ENCODE measurements around the gene DSPP. TPM values are rescaled to one million over a fixed set of nuclear protein-coding genes. Genes with fewer than 3 reads are reported as not detected.

DSPP gene
- total RNA-seq, 4 donors from 2014 or later = not detected

DNA sequence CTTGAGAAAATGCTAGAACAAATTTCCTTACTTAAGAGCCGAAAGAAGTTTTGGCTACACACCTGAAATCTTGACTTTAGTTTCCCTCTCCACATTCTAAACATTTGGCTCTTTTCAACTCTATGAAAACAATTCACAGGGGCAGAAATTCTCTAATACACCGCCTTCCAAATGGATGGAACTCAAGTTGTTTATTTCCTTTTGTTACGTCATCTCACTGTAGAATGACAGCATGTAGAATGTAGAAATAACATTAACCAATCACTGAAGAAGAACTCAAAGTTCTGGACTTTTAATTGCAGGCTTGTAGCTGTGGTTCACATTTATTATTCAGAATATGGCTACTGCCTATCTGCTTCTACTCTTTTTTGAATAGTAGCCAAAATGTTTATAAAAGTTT lies 43.6 kb downstream of the DSPP start:
- TF ChIP-seq, protein P1, sequence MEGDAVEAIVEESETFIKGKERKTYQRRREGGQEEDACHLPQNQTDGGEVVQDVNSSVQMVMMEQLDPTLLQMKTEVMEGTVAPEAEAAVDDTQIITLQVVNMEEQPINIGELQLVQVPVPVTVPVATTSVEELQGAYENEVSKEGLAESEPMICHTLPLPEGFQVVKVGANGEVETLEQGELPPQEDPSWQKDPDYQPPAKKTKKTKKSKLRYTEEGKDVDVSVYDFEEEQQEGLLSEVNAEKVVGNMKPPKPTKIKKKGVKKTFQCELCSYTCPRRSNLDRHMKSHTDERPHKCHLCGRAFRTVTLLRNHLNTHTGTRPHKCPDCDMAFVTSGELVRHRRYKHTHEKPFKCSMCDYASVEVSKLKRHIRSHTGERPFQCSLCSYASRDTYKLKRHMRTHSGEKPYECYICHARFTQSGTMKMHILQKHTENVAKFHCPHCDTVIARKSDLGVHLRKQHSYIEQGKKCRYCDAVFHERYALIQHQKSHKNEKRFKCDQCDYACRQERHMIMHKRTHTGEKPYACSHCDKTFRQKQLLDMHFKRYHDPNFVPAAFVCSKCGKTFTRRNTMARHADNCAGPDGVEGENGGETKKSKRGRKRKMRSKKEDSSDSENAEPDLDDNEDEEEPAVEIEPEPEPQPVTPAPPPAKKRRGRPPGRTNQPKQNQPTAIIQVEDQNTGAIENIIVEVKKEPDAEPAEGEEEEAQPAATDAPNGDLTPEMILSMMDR (IDR thresholded peaks at IDR 0.05; ENCODE audit: low read depth) = no peak

DNA sequence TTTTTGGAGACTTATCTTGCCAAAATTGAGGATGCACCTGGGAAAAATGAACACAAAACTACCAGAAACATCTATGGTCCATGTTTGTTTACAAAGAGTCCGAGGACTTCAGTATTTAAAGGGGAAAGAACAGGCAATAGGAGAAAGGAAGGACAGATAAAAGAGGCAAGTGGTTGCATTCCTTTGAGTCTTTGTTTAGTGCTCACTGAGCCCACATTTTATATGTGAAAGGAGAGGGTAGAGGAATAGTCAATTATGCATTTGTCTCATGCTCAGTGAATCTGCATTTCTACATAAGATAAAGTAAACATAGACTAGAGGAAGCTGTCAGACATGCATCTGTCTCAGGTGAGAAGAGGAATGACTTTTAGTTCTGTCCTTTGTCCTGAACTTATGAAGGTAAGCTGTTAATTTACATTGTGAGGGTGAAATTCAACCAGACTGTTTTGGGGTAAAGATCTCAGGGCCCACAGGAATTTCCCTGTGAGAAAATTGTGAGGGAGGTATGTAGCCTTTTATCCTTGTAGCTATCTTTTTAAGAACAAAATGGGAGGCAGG lies 46.2 kb downstream of the DSPP start:
- TF ChIP-seq, protein P1 (IDR thresholded peaks at IDR 0.05; ENCODE audit: low read depth) = no peak

DNA sequence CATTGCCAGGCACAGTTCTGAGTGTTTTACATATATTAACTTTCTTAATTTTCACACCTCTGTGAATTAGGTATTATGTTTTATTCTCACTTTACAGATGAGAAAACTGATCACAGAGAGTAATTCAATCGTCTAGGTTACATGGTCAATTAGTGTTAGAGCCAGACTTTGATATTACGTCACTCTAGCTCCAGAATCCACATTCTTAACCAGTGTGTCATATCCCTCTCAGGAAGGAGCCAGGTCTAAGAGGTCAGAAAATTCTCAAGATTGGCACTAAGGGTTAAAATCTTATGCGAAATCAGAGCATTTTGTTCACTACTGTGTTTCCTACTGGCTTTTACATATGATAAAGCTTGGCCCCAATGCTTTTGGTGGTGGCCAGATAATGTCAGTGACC lies 49.2 kb downstream of the DSPP start:
- TF ChIP-seq, protein P1 (IDR thresholded peaks at IDR 0.05; ENCODE audit: low read depth) = no peak

DNA sequence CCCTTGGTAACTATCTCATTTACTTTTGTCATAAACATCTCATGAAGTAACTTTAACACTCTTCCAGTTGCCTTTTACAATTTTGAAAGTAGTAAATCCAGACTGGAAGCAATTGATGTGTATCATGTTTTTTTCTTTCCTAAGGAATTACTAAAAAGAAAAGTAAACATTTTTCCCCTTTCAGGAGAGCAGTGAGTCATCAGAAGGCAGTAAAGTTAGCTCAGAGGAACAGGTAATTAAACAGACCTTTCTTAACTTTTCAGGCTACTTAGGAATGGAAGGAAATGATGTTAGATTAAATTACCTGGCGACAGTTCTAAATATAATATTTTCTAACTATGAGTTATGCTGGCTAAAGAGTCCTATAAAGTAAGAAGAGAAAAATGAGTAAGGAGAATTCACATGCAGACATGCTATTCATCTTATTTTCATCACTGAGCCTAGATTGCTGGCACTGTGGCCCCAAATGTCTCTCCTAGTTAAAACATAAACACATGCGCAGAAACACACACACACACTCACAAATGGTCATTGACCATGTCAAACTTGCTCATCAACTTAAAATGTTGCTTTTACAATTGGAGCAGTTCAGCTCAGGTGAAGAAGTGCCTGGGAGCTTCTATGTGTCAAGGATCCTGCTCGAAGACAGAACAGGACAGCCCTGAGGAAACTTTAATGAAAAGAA lies 51.1 kb downstream of the DSPP start:
- TF ChIP-seq, protein P1 (IDR thresholded peaks at IDR 0.05; ENCODE audit: low read depth) = no peak

DNA sequence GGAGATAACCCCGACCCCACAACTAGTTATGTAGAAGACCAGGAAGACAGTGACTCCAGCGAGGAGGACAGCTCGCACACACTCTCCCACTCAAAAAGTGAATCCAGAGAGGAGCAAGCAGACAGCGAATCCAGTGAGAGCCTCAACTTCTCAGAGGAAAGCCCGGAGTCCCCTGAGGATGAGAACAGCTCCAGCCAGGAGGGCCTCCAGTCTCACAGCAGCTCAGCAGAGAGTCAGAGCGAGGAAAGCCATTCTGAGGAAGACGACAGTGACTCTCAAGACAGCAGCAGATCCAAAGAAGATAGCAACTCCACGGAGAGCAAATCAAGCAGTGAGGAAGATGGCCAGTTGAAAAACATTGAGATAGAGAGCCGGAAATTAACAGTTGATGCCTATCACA lies 54.5 kb downstream of the DSPP start:
- TF ChIP-seq, protein P1 (IDR thresholded peaks at IDR 0.05; ENCODE audit: low read depth) = no peak

Other genes with a start within 250 kb of the DSPP start
- 100 to 1,000 TPM in 3 of 4 donors, 10 to 100 TPM in 1; 78.9 to 143 (median 127) TPM for gene HSD17B11, start 217.3 kb upstream of the DSPP start, total RNA-seq
- 10 to 100 TPM; 12.6 to 30.3 (median 17.1) TPM for gene NUDT9, start 186.0 kb upstream of the DSPP start, total RNA-seq
- gene SPARCL1, start 79.2 kb upstream of the DSPP start, total RNA-seq = 100 to 1,000 TPM; 270 to 613 (median 543) TPM
- gene DMP1, start 41.8 kb downstream of the DSPP start, total RNA-seq = not detected
- not detected for gene IBSP, start 191.0 kb downstream of the DSPP start, total RNA-seq
- gene MEPE, start 224.4 kb downstream of the DSPP start, total RNA-seq = not detected